GM21423 (cell line): ENCODE measurements around the gene MAML2.

ENCODE experiments used
- ATAC-seq: cut with Tn5 transposase; IDR thresholded peaks from one replicate; pipeline ENCODE4 v1.9.1; 2021; ENCODE audit warnings: mild to moderate bottlenecking, moderate library complexity; ENCODE audit not compliant: unreplicated experiment

MAML2 gene

DNA sequence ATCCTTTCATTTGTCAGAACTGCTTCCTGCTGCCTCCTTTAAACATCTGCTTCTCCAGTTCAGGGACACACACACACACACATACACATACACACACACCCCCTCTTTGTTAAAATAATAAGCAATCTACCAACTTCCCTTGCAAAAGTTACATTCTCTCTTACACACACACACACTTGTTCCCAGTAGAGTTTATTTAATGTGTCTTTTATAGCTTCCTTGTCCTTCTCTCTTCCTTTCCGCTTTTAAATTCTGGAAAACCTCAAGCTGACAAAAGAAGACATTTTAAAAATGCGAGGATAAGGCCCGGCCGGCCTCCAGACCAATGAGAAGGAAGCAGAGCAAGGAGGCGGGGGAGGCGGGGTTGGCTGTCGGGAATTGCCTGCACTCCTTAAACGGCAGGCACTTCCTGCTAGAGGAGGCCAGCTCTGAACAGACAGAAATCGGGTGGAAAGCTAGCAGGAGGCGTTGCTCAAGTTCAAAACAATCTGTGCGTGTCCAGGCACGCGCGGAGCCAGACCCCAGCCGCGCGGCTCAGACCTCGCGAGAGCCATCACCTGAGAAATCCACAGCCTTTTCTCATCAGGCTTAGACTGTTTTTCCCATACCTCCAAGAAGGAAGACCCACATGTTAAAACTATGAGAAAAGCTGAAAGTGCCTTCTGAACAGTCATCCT is 99.9 kb downstream of the MAML2 start:
- ATAC-seq, result peak; percentile 93

DNA sequence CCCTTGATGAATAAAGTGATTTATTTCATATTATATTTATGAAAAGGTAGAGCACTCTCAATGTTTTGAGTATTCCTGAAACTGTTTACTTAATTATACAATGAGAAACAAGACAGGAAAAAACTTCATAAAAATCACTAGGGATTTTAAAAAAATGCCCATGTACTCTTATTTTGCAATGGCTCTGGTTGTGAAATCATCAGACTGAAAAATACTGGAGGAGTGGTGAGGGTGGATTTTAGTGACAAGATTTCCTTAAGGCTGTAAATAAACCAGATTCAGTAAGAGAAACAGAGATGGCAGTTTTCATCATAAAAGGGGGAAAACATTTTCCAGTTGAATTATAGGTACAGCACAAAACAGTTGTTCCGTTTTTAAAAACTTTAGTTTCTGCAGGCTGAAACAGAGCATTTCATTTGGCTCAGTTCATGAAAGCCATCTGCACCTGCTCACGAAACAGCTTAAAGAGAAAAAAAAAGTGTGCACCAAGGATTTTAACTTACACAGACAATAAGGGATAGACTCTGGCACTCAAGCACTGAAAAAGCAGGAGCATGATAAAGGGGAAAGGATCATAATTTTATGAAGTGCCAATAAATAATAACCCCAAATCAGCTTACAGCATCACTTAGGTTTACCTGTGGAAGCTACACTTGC is 100.7 kb downstream of the MAML2 start:
- no peak for ATAC-seq

DNA sequence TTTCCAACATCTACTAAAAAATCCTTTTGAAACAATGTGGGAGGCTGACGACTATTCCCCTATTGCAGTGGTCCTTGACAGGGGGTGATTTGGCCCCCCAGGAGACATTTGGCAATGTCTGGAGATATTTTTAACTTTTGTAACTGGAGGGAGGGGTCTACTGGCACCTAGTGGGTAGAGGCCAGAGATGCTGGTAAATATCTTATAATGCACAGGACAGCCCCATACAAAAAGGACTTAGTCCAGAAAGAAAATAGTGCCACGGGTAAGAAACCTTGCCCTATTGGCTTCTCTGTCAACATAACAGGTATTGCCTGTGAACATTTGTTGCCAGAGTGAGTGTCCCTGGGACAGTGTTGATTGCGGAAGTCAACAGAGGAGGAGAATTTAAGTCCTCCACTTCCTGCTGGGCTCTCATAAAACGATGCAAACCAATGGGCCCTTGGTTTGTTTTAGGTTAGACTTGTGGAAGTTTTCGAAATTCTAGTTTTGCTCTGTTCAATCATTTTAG is 101.6 kb downstream of the MAML2 start:
- ATAC-seq, result no peak

DNA sequence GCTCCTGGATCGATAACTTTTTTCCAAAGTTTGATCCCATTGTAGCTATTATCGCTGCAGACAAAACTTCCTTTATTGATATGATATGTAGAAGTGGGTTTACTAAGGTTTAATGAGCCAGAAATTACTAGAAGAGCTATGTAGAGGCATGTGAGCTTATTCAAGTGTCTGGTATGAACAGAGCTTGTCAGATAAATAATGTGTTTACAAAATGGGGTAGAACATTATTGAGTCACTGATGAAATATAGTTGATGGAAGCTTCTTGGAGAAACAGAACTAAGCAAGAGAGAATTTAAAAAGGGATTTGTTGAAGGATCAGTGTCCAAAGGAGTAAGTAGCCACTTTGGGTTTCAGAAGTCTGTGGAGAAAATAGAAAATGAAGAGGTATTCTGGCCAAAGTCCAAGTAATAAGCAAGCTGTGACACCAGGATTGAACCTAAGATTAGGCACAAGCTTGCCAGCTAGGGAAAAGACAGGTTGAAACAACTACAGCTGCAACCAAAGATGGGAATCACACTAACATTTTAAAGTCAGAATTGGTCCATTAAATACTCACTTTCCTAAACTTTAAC is 104.3 kb downstream of the MAML2 start:
- no peak for ATAC-seq

DNA sequence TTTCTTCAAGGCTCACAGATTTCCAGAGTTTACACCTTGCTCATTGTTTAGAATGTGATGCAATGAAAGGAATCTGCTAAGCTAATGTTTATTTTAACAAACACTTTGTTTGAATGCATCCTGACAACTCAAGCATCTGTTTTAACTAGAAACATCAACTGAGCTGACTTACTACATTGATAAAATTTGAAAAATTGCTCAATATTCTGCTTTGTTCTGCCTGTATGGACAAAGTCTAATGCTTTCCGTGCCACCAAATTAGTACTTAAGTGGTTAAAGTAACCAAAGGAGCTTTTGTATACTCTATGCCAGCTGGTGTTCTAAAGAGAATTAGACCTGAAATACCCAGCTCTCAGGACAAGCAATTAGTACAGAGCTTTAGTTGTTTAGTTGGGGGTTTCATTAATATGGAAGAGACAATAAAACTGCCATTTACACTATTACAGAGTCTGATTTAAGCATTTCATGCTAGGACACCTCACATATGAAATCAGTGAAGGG is 105.2 kb downstream of the MAML2 start:
- no peak for ATAC-seq

DNA sequence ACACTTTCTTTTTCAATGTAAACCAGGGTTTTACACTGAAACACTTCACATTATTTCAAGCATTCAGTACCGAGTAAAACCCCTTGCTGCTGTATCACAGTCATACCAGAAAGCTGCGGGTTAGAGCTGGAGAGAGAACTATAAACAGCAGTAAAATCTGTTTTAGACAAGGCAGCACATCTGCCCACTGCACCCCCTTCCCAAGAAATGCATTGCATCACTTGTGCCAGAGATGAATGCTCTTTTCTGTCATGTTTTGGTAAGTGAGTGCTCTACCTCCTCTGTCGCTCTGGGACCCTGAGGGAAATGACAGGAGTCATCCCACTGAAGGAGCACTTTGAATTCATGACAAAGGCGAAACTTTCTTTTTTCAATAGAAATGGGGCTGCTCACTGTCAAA is 107.2 kb downstream of the MAML2 start:
- peak; percentile 95 for ATAC-seq

DNA sequence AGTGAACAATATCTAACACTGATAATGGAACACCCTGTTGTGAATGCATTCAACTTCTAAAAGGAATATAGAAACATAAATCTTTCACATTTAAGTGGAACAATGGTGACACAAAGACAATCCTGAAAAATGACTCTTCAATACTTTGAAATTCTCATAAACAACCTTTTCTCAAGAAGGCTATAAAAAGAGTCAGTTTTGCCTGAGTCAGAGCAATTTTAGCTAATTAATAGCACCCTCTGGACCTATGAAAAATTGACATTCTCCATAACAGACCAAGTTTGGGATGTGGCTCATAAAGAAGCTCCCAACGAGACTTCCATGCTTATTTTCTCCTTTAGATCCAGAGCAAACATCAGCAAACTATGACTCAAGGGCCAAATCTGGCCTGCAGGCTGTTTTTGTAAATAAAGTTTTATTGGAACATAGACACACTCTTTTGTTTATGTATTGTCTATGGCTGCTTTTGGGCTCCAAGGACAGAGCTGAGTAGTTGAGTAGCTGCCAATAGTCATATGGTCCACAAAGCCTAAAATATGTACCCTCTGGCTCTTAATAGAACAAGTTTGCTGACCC is 108.0 kb downstream of the MAML2 start:
- no peak for ATAC-seq

DNA sequence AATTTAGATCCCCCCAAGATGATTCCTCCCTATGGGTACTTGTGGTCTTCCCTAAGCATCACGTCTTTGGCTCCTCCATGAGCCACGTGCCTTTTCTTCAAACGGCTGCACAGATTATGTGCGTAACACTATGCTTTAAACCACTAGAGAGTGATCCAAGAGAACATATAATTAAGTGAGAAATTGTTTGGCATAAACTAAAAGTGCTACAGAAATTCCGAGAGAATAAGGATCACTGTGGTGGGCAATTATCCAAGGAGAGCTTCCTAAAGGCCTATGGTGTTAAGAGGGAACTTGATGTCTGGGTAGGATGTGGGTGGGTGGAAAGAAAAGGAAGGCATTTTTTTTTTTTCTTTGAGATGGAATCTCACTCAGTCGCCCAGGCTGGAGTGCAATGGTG is 110.9 kb downstream of the MAML2 start:
- no peak for ATAC-seq

DNA sequence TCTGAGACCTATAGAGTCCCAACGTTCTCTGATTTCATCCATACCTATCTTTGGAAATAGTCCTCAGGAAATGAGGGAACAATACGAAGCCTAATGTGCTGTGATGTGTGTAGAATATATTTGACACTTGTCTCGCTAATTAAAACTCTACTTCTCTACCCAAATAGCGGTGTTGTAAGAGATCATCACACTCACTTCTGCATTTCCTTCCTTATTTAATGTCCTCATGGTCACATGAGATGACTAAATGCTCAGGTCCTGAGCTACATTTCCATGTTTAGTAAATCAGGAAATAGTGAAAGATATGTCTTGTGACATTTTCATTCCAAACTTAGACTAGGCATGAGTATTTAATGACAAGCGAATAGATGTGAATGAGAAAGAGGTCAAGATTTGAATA is 112.3 kb downstream of the MAML2 start:
- ATAC-seq, result no peak

DNA sequence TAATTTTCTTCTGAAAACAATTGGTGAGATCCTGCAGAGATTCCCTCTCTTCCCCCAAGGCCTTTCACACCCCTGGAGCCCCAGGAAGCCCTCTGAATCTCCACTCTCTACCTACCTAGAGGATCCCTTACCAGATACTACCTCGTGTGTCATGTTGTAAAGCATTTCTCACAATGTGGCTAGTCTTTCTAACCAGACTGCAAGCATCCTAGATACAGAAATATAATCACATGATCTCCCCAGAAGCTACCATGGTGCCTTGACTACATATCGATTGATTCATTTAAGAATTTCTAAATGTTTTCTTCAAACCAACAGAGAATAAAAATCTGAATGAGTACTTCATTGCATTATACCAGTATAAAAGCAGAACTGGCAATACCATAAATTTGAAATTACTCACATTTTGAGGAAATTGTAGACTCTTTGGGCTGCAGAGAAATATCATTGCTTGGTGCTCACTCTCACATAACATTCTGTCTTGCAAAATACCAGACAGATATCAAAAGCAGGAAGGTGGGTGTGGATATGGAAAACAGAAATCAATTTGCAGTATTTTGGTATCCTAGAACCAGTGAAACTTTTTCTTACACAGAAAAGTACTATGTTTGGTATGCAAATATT is 113.5 kb downstream of the MAML2 start:
- ATAC-seq, result no peak

DNA sequence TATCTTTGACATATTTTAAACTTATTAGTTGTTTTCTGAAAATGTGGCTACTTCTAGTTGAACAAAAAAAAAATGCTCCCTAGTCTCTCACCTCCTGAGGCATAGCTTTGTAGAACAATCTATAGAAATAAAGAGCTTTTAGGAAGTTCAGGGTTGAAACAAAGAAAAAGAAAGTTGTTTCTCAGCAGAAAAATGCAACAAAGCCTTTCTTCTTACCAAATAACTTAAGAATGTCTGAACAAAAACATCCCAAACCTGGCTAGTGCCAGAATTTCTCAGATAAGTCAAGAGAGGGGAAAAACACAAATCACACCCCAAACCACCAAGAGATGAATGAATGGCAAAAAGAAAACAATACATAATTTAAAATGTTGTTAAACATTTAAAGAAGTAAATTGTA is 114.1 kb downstream of the MAML2 start:
- no peak for ATAC-seq

DNA sequence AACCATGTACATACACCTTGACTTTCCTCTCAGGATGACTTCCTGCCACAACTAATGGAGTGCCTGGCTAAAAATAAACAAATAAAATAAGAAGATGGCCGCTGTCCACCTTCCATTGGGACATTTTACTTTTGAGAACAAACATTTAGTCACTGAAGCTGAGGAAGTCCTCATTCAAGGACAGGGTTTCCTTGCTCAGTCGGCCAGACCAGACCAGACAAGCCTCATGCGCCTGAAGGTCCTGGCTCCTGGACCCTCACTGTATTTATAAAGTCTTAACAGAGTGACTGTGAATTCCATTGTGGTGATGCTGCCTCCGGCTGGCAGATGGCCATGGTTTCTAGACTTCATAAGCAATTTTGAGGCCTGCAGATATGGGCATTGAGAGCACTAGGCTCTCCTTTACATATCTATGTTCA is 114.5 kb downstream of the MAML2 start:
- no peak for ATAC-seq

DNA sequence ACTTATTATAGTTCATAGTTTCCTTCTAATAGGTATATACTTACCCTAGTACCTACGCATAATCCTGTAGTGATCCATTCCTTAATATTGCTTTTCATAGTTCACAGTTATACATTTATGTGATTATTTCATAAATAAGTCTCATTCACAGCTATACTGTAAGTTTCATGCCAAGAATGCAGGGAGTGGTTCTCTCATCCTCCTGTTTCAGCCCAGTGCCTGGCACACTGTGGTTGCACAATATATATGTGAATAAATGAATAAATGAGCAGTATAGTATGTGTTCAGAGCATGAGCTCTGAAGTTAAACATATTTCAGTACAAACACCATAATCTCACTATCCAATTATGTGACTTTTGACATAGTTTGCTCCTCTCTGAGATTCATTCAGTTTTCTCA is 115.8 kb downstream of the MAML2 start:
- ATAC-seq, result no peak

DNA sequence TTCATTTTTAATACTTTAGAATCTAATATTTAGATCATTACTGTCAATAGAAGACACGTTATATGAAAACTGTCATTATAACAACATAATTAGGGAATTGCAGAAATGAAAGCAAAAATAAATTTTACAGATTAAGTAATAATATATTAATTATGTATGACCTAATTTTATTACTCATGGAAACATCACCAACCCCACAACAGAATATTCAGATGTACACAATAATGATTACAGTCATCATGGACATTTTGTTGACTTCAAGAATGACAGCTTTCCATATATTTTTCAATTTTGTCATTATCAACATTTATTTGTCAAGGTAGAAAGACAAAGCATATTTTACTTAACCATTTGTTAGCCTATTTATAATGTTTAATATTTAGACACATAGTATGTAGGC is 119.9 kb downstream of the MAML2 start:
- no peak for ATAC-seq

DNA sequence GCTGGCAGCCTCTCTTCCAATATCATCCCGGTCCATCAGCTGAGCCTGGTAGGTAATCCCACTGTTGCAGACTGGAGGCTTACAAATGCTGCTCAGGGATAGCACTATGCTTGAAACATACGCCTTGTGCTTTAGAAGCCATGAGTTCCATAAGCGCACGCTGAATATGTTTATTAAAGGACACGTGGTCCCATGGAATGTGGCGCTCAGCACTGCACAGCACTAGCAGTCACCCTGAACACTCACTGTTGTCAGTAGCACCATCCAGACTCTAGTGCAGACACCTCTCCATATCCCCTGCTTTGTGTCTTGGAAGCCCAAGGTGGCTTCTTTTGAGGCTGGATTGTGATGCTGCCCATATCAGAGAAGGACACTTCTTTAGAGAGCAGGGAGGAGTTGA is 120.9 kb downstream of the MAML2 start:
- no peak for ATAC-seq

DNA sequence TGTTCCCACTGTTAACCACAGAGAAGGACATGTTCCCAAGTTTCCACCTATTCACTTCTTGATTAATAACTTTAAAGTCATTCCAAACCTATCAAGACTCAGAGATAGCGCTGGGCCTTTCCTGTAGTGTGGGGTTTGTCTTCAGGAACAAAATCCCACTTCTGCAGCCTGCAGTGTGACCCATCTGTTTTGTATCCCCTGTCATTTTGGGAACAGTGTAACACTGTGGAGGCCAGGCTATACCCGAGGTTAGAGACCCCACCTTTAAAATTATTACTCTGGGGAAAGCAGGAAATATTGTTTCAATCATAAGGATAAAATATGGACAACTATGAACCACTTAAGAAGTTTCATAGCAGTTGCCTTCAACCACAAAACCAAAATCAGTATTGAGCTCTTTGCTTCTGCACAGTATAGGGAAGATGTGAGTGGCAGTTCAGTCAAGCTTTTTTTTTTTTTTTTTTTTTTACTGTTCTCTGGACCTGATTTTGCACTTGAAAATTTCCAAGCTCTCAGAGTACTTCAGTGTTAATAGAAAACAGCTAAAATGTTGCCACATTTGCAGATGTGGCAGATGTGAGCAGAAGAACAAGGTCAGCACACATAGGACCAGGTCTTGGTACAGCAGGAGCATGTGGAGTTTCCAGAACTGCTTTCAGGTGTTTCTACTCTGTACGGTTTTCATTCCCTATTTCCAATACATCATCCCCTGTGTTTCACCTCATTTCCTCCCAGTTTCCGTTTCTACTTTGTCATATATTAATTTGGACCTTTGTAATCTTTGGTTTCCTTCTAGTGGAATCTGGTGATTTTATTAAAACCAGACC is 121.5 kb downstream of the MAML2 start:
- ATAC-seq, result peak; percentile 48

DNA sequence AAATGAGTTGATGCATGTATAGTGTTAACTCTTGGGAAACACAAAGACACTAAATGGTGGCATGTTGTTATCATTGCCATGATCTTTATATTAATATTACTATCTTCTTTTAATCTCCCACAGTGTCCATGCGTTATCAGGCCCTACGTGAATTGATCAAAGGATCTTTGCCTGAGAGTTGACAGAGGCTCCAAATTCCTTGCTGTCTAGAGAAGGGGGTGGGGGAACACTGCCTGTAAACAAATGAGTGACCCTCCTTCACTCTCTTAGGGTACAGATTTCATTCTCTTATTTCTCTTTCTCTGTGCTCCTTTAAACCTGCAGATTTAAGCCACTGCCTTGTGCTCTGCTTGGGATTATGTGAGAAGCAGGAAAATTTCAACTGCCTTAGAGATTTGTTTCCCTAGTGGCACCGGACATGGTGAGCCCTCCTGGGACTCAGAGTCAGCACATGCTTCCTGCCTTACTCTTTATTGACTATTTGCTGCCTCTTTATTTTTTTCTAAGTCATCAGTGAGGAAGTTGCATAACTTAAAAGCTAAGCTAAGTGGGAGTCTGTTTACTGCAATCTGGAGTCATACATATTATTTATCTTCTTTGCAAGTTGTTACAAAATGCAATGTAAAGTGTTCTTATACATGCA is 122.9 kb downstream of the MAML2 start:
- no peak for ATAC-seq

DNA sequence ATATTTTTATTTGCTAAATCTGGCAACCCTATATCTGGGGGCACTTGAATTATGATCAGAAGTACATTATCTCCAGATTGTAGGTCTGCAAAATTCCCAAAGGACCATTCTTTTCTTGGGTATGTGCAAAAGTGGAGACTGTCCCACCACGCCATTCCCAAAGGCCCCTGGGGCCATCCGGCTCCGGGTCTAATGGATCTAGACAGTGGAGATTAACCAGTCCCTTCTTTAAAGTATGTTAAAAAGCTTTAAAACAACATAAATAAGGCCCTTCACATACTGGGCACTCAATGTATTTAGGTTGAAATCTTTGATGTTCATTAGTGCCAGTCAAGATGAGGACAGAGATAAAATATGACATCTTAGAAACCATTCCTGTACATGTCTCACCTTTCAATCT is 124.1 kb downstream of the MAML2 start:
- no peak for ATAC-seq

DNA sequence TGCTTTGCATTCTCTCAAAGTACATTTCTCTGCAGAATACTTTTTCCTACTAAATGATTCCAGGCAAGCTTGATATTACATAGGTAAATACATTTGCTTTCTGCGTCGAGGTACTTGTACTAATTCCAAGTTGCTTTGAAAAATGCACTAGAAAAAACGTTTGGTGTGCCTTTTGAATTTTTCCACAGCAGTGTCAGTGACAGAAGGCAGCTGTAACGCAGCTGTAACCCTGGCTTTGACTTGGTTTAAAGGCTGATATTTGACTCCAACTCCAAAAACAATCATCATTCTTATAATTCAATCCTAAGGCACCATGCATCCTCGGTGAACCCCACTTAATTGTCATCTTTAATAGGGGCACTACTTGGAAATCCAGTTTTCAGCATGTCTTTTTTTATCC is 125.0 kb downstream of the MAML2 start:
- no peak for ATAC-seq

DNA sequence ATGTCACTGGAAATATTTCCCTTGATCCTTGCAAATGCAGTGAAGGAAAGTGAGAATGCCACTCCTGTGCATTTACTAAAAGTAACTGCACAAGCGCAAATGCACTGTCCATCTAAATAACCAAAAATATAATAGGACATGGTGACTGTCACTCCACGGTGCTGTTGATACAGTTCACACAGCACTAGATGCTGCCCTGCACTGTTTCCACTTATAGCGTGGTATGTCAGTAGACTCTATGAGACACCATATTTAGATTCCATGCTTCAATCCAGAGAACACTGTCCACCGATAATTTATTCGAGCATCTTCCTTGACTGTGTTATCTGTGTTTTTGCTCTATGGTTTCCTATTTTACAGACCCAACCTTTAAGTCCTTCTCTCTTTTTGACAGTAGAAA is 125.8 kb downstream of the MAML2 start:
- ATAC-seq, result no peak
